Endothelial cell of umbilical vein (primary cell): ENCODE measurements around the gene MINDY4. TPM values are rescaled to one million over a fixed set of nuclear protein-coding genes. Genes with fewer than 3 reads are reported as not detected.

Source experiments
- BruUV-seq: library from RNA; stranded (reverse); fragments of 400-500 nt; replicated peaks from 2 replicates; lab custom pipeline; 2021; lab: Mats Ljungman, UMichigan
- CTCF ChIA-PET: fragments of 300-600, 350-600 bp; sonication (Branson Sonifier 250); formaldehyde crosslinking; loops from one replicate; lab custom pipeline; 2021; ENCODE audit warnings: antibody characterized with exemption, inconsistent platforms; lab: Charles Lee
- POLR2A ChIA-PET: fragments of 300-600, 350-600 bp; sonication (Branson Sonifier 250); formaldehyde crosslinking; loops from one replicate; lab custom pipeline; 2021; ENCODE audit warnings: antibody characterized with exemption, inconsistent platforms; lab: Charles Lee
- DNase-seq: peaks from one replicate; pipeline ENCODE4 v3.0.0-alpha.2; 2011; ENCODE audit warnings: low read depth, low spot score
- FAIRE-seq: peaks from 2 replicates; lab custom pipeline; 2011; peaks lifted over from hg19 to GRCh38; lab: Jason Lieb, UNC
- H2AFZ ChIP-seq: 2 replicates; pipeline ENCODE4 v1.6.0; 2012; ENCODE audit warnings: low read depth, low read length, control low read depth, inconsistent platforms
- H3K27ac ChIP-seq: 2 replicates; pipeline ENCODE4 v1.5.1; 2011; ENCODE audit warnings: low read depth, mild to moderate bottlenecking, control low read depth, low read length, moderate library complexity; ENCODE audit not compliant: insufficient read depth
- H3K27me3 ChIP-seq, 2 experiments: 2 replicates each; pipeline versions ENCODE4 v1.6.0 to v1.6.1; 2011; ENCODE audit warnings: low read length in 2 of 2, mixed read lengths in 1 of 2; ENCODE audit not compliant: control insufficient read depth in 2 of 2, insufficient read depth in 2 of 2
- H3K36me3 ChIP-seq, 2 experiments: 2 replicates in 1 of 2; 3 replicates in 1 of 2; pipeline ENCODE4 v1.5.1; 2011; ENCODE audit warnings: low read length in 2 of 2, mild to moderate bottlenecking in 1 of 2, moderate library complexity in 1 of 2; ENCODE audit not compliant: control insufficient read depth in 2 of 2, insufficient read depth in 2 of 2; ENCODE audit errors: extremely low read depth in 1 of 2
- H3K4me1 ChIP-seq: 3 replicates; pipeline ENCODE4 v1.5.1; 2011; ENCODE audit warnings: mild to moderate bottlenecking, low read length; ENCODE audit not compliant: control insufficient read depth, insufficient read depth; ENCODE audit errors: extremely low read depth
- H3K4me2 ChIP-seq: 2 replicates; pipeline ENCODE4 v1.6.1; 2011; ENCODE audit warnings: low read length, control low read depth, mixed read lengths; ENCODE audit not compliant: insufficient read depth
- H3K4me3 ChIP-seq, 3 experiments: fragments of 200-600 bp in 1 of 3; sonication (generic), shearing (Covaris generic) in 1 of 3; replicated peaks in 1 of 3; 2 replicates each; pipeline ENCODE4 v1.5.1; 2011 to 2016; ENCODE audit warnings: control low read depth in 3 of 3, low read length in 3 of 3, mild to moderate bottlenecking in 2 of 3, inconsistent platforms in 1 of 3, low read depth in 1 of 3, moderate library complexity in 1 of 3; ENCODE audit not compliant: insufficient read depth in 1 of 3
- H3K79me2 ChIP-seq: 2 replicates; pipeline ENCODE4 v1.6.0; 2012; ENCODE audit warnings: low read length, inconsistent platforms; ENCODE audit not compliant: control insufficient read depth, insufficient read depth
- H3K9ac ChIP-seq: replicated peaks from 2 replicates; pipeline ENCODE3; 2011; ENCODE audit warnings: low read length, control low read depth; ENCODE audit not compliant: insufficient read depth; ENCODE audit errors: extremely low read depth
- H3K9me1 ChIP-seq: replicated peaks from 3 replicates; pipeline ENCODE4 v1.6.0; 2011; ENCODE audit warnings: mild to moderate bottlenecking, low read length; ENCODE audit not compliant: control insufficient read depth, insufficient read depth; ENCODE audit errors: extremely low read depth
- H3K9me3 ChIP-seq: replicated peaks from 2 replicates; pipeline ENCODE4 v1.5.1; 2012; ENCODE audit warnings: low read length, inconsistent platforms; ENCODE audit not compliant: control insufficient read depth, insufficient read depth
- H4K20me1 ChIP-seq: replicated peaks from 2 replicates; pipeline ENCODE3; 2011; ENCODE audit warnings: mild to moderate bottlenecking, low read length; ENCODE audit not compliant: control insufficient read depth, insufficient read depth; ENCODE audit errors: extremely low read depth
- CTCF ChIP-seq, 2 donors: IDR thresholded peaks; 1 replicate in 1 of 2; 2 replicates in 1 of 2; pipeline ENCODE4 v1.5.1; 2011; ENCODE audit warnings: low read length in 2 of 2, mild to moderate bottlenecking in 2 of 2, moderate library complexity in 2 of 2, control low read depth in 1 of 2, inconsistent platforms in 1 of 2, low read depth in 1 of 2; ENCODE audit not compliant: insufficient read depth in 1 of 2; ENCODE audit errors: extremely low read depth in 1 of 2
- EZH2 ChIP-seq: IDR thresholded peaks from 2 replicates; pipeline ENCODE4 v1.6.1; 2012; ENCODE audit warnings: borderline replicate concordance, low read depth, mild to moderate bottlenecking, moderate library complexity, low read length, inconsistent platforms; ENCODE audit not compliant: severe bottlenecking
- FOS ChIP-seq: IDR thresholded peaks from 2 replicates; pipeline ENCODE4 v1.6.1; 2011; ENCODE audit warnings: mild to moderate bottlenecking, low read length, moderate library complexity, borderline replicate concordance; ENCODE audit not compliant: insufficient read depth
- GATA2 ChIP-seq: IDR thresholded peaks from 2 replicates; pipeline ENCODE4 v1.7.0; 2011; ENCODE audit warnings: low read depth, mild to moderate bottlenecking, moderate library complexity, mixed read lengths, low read length; ENCODE audit not compliant: insufficient read length, insufficient read depth
- JUN ChIP-seq: IDR thresholded peaks from 2 replicates; pipeline ENCODE4 v1.6.1; 2011; ENCODE audit warnings: borderline replicate concordance, low read depth; ENCODE audit not compliant: insufficient read length, insufficient read depth
- MYC ChIP-seq: IDR thresholded peaks from one replicate; pipeline ENCODE4 v1.6.1; 2011; ENCODE audit warnings: mild to moderate bottlenecking, low read depth, low read length
- POLR2A ChIP-seq: IDR thresholded peaks from 2 replicates; pipeline ENCODE4 v1.6.1; 2012; ENCODE audit warnings: low read depth, mild to moderate bottlenecking, control low read depth, low read length
- POLR2AphosphoS5 ChIP-seq: IDR thresholded peaks from 2 replicates; pipeline ENCODE4 v1.6.1; 2012; ENCODE audit warnings: low read depth, mild to moderate bottlenecking, control low read depth, low read length, moderate library complexity; ENCODE audit not compliant: insufficient read depth
- dilution Hi-C: fragments of 300-500 bp; cut with MboI; formaldehyde crosslinking; loops from one replicate; pipeline ENCODE4 v1.15.0; 2019; ENCODE audit warnings: low sequenced_read_pairs; ENCODE audit not compliant: extremely low pct_ligation_motif_present
- intact Hi-C: fragments of 100-400 bp; cut with micrococcal nuclease; formaldehyde crosslinking; loops from one replicate; pipeline ENCODE4 v1.10.0; 2022
- polyA plus RNA-seq, 4 experiments: library from polyadenylated mRNA; depleted of rRNA in 3 of 4; stranded (reverse) in 3 of 4; unstranded in 1 of 4; fragments of >200 nt; gene quantifications; 2 replicates each; pipeline versions ENCODE4 v1.2.1 to v1.2.3, GENCODE V29; 2011 to 2012; ENCODE audit warnings: missing spikeins in 1 of 4
- total RNA-seq: library from RNA; stranded (reverse); gene quantifications from 2 replicates; pipeline ENCODE4 v1.2.3, GENCODE V29; 2021
- TF ChIP-seq, protein P1 (sequence below): IDR thresholded peaks from 2 replicates; pipeline ENCODE4 v1.6.1; 2011; ENCODE audit not compliant: insufficient read depth, insufficient read length

MINDY4 gene
- total and polyA plus RNA-seq, 2 donors (not counting 3 experiments of a cell fraction or from before 2014, with no cell fraction given) = 2.2 to 4.7 TPM

DNA sequence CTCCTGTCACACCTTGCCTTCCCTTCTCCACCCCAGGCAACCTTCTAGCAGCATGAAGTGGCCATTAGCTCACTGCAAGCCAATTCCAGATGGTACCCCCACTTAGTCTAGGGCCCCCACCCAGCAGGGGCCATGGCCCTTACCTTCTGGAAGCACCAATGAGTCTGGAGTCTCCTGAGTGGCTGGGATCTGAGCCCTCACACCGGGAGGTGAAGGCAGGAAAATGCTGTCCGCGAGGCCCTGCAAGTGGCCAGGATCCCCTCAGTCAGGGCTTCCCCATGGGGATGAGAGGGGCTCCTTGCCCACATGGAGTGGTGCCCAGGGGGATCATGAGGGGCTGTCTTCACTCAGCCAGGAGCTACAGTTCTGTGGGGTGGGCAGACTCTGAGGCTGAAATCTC lies 145.0 kb downstream of the MINDY4 start:
- intact Hi-C loops (no loop called here), dilution Hi-C loops (no loop called here)
- H3K27me3 ChIP-seq = no peaks in the 10 kb centered on the region
- H3K79me2 ChIP-seq = no peaks in the 10 kb centered on the region
- H3K4me3 ChIP-seq = no peak overlapping the region
- no peaks in the 10 kb centered on the region for H3K9me3 ChIP-seq
- no peak overlapping the region for H3K9ac ChIP-seq
- DNase-seq (no peak), FAIRE-seq (no peak)
- H3K27ac ChIP-seq = no peak overlapping the region
- H3K4me2 ChIP-seq = no peak overlapping the region
- no peaks in the 10 kb centered on the region for H3K9me1 ChIP-seq
- no peaks in the 10 kb centered on the region for H4K20me1 ChIP-seq
- H3K4me1 ChIP-seq = peaks cover 26% of the 10 kb centered on the region
- BruUV-seq = no TSS peak
- TF ChIP-seq, protein P1, sequence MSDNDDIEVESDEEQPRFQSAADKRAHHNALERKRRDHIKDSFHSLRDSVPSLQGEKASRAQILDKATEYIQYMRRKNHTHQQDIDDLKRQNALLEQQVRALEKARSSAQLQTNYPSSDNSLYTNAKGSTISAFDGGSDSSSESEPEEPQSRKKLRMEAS = no peak
- TF ChIP-seq GATA2 = no peak
- no peak for TF ChIP-seq POLR2AphosphoS5
- TF ChIP-seq POLR2A = no peak
- no peak for TF ChIP-seq CTCF (IDR thresholded peaks at IDR 0.05; ENCODE audit: extremely low read depth in 1 of 2, insufficient read depth in 1 of 2, low read depth in 1 of 2, low read length in 2 of 2)
- TF ChIP-seq JUN = no peak
- no peak for TF ChIP-seq EZH2
- TF ChIP-seq MYC = no peak
- TF ChIP-seq FOS = no peak
- H3K36me3 ChIP-seq = no peaks in the 10 kb centered on the region
- ChIA-PET POLR2A (no interaction called here), CTCF (no interaction called here)
- no peak overlapping the region for H2AFZ ChIP-seq
